HG03135 (cell line): ENCODE results near the gene GRB14.

Source experiments
- ATAC-seq: cut with Tn5 transposase; IDR thresholded peaks from one replicate; pipeline ENCODE4 v1.9.1; 2021; ENCODE audit warnings: mild to moderate bottlenecking, moderate library complexity; ENCODE audit not compliant: unreplicated experiment

Gene GRB14

DNA sequence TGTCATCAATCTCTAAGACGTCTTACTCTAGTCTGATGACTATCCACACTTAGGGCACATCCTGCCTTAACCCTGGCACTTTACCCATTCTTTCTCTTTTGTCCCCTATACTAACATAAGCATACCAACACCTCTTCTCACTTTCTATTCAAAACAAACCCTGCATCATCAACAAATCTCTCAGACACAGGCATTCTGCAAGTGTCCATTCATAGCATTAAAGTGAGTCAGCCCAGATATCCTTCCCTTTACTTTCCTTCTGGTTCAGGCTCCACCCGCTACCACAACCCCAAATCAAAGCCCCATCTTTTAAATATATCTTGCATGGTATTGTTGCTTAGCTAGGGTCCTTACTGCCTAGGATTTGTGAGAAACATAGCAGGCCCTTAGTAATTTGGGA, 3.8 kb downstream of the GRB14 start:
- ATAC-seq: no peak

DNA sequence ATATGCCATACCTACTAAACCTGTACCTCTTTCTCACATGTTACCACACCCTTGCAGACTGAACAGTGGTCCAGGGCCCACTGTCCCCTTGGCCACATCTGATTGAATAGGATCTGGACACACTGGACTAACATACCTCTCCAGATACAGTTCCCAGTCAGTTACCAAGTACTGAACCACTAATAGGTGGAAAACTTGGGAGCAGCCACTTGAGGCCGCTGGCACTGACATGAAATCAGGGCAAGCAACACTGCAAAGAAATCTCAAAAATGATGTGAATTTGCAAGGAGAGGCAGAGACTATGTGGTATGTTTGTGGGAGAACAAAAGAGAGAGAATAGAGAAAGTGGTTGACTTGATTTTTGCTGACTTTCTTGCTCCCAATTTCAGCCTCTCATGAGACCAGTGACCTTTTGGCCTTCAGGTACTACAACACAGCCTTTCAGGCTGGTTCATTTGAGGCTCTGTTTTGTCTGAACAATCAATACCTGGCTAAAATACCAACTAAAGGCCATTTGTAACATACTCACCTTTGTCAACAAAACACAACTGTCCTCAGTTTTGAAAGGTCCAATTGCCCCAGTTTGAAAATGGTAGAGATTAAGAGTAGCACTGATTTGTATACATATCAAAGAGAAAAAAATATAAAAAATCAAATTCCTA, 7.8 kb downstream of the GRB14 start:
- no peak for ATAC-seq

DNA sequence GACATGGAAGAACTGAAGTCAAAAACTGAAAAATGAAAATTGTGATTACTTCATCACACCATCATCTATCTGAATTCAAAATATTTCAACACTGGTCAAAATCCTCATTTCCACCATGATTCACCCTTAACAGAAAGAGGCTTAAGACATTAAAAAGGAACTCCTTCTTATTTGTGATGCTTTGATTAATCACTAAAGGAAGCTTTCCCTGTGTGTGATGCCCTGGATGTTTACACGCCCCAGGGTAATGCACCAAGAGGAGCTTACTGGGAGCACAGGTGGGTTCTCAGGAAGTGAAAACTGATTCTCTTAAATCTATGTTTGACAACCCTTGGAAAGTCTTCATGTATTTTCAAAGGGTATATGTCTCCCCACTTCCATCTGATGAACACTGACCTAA, 11.5 kb downstream of the GRB14 start:
- no peak for ATAC-seq

DNA sequence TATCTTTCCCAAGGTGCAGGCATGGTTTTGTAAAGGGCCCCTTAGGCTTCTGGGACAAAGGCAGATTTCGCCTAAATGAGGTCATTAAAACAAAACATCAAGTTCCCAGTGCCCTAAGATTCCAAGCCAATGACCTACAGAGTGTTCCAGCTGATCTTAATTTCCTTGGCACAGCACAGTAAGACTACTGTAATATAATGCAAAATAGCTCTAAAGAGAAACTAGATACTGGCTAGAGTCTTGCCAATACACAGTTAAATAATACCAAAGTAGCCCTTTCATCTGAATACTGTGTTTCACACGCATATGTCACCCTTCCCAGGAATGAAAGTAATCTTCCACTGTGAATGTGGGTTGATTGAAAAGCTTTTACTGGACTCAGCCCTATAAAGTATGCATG, 14.7 kb downstream of the GRB14 start:
- no peak for ATAC-seq

DNA sequence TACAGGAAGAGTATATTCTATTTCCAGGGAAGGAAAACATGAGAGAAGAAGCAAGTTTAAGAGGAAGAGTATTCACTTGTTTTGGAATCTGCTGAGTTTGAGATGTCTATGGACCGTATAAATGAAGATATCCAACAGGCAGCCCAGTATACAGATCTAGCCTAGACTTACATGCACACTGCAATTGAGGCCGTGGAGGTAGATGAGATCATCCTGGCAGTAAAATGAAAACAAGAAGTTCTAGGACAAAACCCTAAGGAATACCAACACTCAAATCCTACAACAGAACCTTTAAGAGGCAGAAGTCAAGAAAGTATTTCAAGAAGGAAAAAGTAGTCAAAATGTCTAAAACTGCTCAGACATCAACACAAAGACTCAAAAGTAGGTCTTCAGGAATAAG, 16.0 kb downstream of the GRB14 start:
- no peak for ATAC-seq

DNA sequence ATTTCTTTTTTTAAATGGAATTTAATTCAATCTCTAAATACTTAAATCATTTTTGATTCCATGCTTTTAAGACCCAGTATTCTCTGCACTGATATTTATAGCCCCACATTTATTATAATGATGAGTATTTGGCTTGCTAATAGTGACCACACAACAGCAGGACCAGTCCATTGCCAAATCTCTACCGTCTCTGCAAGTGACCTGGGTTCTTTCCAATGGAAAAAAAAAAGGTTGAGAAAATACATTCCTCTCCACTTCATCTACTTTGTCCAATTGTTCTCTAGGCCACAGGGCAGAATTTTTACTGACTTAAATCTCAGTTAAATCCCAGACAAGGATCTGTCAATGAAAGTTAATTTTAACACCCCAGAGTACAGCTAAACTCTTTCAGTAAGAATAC, 20.5 kb downstream of the GRB14 start:
- ATAC-seq: no peak

DNA sequence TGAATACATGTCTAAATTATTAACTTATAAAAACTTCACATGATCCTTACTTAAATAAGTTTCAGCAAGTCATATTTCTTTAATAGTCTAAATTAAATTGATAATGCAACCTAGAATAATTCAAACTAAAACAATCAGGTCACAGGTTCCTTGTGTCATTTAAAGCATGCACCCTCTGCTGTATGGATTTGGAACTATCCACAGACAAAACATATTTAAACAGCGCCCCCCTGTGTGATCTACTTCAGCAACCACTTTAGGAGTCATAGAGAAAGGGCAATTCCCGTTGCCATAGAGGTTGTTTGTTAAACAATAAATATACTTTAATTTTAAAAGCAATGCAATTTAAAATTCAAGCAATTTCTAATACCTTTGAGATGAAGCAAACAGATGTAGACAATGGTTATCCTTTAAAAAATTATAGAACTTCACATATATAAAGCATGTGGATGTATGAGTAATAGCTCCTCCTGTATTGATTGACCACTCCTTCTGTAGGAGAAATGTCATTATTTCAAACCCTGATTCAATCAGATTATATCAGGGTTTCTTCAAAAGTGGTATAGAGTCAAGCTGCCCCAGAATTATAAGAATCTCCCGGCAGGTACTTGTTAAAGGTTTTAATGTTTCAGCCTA, 21.2 kb downstream of the GRB14 start:
- peak; percentile 99 for ATAC-seq

DNA sequence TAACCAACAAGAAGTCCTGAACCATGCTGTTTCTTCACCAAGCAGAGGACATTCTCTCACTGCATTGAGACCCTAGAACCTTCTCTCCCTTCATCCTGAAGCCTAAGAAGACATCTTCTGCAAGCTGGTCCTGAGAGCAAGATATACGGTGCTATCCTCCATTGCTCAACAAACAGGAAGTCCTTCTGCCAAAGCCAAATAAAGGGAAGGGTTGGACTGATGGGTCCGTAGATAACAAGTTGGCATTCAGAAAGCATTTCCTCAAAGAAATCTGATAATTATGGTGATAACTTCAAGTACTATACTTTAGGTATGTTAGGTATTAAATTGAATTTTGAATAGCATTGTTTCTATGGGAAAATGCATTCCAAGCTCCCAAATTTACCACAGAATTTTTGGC, 23.3 kb downstream of the GRB14 start:
- ATAC-seq: no peak

DNA sequence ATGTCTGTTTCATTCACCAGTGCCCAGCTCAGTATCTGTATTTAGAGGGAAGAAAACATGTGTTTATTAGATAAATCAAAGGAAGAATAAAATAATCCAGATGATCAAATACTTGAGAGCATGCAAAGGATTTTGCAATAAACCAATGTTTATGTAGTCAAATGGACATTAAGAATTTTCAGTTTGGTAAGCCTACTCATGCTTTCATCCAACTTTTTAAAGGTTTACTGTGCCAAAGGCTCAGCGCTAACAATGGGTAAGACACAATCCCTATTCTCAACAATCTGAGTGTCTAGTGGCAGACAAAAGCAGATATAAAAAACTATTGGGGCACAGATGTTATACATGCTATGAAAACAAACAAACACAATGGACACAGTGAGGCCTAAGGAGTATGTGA, 26.3 kb downstream of the GRB14 start:
- no peak for ATAC-seq

DNA sequence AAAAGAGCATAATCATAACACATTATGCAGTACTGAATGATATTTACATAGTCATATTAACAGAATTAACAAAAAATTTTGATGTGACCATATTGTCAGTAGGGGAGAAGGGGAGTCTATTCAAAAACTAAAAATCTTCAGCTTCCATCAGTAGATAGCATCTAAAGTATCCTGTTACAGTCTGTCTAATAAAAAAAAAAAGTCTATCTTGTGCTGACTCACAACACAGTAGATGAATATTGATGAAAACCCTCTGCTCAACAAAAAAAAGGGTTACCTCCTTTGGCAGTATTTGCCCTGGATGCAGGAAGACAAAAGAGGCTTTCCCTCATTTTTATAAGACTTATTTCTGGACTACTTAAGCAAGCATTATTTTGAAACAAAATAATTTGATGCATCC, 27.3 kb downstream of the GRB14 start:
- no peak for ATAC-seq

DNA sequence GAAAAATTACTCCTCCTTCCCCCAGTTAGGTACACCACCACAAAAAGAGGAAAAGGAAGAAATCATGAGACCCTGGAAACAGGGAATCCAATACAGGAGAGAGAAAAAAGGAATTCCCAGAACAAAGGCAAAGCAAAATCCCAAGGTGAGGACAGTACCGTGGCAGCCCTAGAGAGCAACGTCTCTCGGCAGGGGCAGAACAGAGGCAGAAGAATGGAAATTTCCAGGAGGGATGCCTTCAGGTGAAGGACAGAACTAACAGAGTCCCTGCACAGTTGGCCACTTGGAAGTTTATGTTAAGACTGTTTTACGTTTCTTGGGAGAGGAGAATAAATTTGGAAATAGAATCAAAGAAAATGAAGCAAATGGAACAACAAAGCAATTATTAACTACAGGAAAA, 27.7 kb downstream of the GRB14 start:
- no peak for ATAC-seq

DNA sequence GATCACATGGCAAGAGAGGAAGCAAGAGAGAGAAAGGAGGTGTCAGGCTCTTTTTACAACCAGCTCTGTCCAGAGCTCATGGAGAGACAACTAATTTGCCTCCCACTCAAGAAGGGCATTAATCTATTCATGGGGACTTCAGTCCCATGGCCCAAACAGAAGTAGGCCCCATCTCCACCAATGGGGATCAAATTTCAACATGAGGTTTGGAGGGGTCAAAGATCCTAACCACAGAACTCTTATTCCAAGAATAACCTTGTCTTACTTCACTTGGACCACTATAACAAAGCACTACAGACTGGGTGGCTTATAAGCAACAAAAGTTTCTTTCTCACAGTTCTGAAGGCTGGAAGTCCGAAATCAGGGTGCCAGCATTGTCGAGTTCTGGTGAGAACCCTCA, 31.8 kb downstream of the GRB14 start:
- ATAC-seq: no peak

DNA sequence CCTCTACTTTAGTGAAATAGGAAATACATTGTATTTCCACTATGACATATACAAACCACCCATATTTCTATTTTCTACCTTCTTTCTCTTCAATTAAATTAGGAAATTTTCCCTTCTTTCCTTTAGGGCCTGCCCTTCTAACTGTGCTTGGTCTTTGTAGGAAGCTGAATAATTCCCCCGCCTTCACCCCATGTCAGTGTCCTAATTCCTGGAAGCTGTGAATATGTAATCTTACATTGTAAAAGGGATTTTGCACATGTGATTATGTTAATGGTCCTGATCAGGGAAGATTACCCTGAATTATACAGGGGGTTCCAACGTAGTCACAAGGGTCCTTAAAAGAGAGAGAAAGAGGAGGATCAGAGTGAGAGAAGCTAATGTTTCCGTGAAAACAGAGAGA, 40.2 kb downstream of the GRB14 start:
- ATAC-seq: no peak

DNA sequence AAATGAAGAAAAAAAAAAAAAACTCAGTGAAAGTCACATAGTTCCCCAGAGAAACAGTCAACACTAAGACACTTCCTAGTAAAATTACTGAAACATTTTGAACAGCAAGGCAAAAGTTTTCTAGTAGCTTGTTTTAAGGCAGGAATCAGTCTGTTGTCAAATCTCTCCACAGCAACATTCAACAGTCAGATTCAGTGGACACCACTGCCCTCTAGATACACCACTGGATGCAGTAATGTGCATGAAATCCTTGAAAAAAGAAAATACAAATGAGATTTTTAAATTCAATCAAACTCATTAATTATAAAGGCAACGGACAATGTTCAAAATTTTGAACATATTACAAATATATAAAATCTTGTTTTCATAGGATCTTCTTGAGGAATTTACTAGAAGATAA, 46.4 kb downstream of the GRB14 start:
- ATAC-seq: no peak

DNA sequence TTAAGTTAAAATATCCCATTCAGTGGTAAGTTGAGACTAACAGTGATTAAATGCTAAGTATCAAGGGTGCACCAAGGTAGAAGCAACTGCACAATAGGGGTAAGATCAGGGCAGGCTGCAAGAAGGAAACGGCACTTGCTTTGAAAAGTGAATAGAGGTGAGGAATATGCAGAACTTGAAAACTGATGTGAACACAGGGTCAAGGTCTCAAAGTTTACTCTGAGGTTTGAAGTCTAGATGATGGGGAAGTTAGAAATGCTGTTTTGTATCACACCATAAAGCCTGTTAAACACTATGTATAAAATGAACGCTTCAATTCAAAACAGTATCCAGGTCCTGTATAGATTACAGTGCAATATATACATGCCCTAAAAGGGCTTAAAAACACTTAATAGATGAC, 50.8 kb downstream of the GRB14 start:
- ATAC-seq: no peak

DNA sequence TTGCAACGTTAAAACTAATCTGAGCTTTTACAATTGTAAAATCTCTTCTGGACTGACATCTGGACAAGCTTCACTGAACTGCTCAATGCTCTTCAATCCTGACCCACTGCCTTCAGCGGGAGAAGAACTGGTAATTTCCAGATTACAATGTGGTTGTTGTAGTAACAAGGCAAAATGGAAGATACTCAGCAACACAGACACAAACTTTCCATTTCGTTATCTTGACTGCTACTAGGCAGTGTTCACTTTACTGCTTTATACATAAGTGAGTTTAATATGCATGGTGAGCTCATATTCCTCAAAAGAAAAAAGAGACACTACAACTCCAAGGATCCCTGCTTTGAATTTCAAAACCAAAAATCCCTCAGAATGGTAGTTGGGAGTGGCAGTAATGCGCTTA, 51.9 kb downstream of the GRB14 start:
- ATAC-seq: no peak

DNA sequence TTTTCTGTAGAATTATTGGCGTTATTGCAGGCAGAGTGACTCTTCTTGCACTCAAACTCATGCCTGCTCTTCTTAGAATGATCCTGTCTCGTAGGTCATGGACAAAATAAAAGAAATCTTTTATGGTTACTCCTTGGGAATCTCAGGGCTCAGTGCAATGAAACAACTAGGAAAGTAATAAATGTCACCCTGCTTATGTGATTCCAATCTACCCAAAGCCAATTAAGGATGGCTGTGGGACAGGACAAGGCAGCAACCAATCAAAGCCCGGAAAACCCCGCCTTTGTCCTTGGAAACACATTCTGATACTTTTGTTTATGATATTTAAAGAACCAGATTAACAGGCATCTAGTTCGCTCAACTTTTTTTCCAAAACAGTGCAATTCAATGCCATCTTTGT, 53.0 kb downstream of the GRB14 start:
- no peak for ATAC-seq

DNA sequence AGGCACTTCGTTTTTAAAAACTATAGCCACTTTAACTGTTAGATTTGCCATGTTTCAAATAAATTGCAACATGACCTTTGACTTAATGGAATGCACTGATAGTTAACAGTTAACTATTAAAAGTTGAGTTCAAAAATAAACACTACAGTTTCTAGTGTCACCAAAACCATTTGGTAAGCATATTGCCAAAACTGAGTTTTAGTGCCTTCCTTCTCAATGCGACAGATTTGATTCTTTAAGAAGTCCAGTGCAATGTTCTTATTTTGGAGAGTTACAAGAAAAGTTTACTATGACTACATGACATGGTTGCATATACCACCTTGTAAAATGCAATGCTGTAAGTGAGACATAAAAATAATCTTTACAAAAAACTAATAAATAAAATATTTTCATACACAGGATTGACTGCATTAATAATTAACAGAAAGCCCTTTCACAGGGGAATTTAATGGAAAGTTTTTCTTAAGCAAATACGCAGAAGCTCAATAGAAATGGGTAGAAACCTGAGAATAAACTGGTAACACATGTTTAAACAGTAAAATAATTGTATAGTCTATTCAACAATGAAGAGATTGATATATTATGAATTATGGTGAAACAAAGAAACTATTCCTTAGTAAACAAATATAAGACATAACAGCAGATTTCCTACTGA, 53.8 kb downstream of the GRB14 start:
- ATAC-seq: no peak

DNA sequence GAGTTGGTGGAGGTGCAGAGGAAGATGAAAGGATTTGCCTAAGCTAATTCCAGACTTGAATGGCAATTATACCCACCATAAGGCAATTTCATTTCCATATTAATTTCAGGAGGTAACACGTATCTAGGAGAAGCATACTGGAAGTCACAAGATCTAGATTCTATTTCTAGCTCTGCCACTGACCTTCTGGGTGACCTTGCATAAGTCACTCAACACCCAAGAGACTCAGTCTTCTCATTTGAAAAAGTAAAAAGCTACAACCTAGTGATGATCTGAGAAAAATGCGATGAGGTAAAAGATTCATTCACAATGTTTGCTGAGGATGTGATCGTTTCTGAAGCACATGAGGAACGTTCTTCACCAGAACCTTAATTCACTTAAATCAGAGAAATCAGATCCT, 55.9 kb downstream of the GRB14 start:
- no peak for ATAC-seq

DNA sequence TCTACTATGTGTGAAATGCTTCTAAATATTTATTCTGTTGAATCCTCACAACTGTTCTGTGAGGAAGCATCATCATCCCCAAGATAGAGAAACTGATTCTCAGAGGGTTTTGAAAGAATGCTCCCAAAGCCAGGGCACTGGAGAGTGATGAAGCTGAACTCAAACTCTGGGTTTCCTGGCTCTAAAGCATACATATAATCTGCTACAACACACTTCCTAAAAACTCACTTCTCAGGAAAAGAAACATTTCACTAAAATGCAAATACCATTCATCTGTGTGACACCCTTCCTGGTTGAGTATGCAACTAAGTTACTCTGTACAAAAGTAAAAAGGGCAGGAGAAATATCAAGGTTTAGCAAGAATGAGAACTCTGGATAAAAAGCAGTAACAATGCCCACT, 58.6 kb downstream of the GRB14 start:
- no peak for ATAC-seq

DNA sequence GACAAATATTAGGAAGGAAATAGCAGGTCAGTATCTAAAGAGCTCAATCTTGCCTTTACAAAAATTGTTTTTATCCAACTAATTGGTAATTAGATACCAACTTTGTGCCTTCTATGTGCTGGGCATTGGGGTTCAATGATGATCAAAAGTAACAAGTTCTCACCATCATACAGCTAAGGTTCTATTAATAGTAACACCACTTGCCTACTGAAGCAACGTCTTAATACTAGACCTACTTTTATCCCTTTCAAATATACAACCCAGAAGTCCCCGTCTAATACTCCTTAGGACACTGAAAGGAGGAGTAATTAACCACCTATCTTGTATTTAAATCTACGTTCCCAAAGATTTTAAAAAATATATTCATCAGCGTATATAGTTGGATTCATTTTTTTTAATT, 59.3 kb downstream of the GRB14 start:
- ATAC-seq: no peak

DNA sequence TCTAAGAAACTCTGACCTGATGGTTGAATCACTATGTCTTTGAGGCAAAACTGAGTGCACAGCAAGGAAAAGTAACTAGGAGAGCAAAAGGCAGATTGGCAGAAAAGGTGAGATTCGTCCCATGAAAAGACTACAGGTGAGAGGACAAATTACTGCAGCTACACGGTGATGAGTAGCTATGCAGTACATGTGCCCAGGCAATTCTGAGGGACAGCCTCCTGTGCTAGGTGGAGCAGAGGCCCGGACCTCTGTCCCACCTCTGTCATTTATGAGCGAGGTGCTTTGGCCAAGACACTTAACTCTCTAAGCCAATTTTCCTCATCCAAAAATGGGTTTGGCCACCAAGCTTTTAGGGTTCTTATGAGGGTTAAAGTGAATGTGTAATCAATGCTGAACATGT, 59.9 kb downstream of the GRB14 start:
- ATAC-seq: no peak

DNA sequence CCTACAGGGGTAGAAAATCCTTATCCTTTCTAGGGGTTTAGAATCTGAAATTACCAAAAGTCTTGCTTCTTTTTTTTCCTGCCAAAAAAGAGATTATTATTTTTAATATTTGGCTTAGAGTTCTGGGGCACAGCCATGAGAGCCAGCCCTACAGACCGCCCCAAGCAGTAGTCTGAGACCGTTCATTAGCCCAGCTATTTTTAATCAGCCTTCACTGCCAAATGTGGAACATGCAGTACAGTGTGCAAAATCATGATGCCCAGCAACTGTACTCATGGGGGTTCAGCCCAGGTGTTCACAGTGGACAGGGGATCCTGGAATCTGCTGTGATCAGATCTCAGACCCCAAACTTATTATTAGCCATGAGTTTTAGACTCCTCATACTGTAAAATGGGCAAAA, 60.4 kb downstream of the GRB14 start:
- ATAC-seq: no peak
